Amniotic epithelial cell (primary cell): ENCODE measurements around the gene MPHOSPH6.

Experiments
- DNase-seq: peaks from one replicate; pipeline ENCODE4 v3.0.0-alpha.2; 2010; ENCODE audit warnings: low read depth

Gene MPHOSPH6

DNA sequence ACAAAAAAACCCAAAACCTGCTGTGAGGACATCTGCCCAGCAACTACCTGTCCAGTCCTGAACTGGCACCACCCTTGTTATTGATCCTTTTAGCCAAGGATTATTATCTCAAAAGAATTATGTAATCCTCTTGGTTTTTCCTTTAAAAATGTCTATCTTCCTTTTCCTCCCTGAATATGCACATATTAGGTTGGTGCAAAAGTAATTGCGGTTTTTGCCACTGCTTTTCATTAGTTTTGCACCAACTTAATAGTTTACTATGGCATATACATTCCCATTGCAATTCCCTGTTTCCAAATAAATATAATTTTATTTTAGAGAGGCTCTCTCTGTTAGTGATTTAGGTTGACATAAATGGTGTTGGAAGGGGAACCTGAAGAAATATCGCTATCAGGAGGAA is 51.3 kb downstream of the MPHOSPH6 start:
- DNase-seq, result no peak

DNA sequence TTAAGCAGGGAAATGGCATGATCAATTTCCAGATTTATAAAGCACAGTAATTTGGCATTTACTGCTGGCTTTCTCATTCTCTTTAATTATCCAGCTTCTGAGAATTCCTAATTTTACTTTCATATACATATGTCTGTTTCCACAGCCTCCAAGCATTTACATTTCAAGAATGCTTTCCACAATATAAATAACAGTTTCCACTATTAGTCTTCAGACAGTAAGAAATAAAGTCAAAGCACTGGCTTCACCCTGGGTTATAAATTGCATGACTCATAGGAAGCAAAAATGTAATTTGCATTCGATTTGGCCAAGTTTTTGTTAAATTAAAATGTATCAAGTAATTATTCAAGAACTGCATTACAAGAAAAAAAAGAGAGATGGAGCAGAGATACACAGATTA is 53.5 kb downstream of the MPHOSPH6 start:
- DNase-seq, result no peak

DNA sequence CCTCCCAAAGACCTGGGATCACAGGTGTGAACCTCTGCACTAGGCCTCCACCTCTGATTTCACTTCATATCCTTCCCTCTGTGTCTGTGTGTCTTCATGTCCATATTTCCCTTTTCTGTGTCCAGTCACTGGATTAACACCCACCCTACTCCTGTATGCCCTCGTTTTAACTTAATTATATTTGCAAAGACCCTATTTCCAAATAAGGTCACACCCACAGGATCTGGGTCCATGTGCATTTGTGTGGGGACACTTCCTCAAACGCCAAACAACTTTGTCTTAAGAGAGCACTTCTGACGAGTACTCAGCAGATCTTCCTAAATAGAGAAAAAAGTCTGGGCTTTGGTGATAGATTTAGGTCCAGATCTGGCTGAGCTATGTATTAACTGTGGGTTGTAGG is 56.3 kb downstream of the MPHOSPH6 start:
- DNase-seq, result no peak

DNA sequence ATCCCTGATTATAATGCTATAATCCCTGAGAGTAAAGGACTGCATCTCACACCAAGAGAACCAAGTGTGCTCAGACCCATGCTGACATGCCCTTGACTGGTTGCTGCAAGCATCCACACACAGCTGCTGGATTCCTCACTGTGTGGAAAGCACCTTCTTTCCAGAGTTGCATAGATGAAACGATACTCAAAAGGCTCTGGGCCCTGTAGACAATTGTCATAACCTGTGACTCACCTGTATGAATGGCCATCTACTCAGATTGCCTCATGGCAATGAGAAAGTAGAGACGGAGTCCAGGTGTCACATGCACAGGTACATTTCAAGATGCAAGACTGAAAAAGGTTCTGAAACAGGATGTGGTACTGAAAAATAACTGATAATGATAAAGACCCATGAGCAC is 58.1 kb downstream of the MPHOSPH6 start:
- no peak for DNase-seq

DNA sequence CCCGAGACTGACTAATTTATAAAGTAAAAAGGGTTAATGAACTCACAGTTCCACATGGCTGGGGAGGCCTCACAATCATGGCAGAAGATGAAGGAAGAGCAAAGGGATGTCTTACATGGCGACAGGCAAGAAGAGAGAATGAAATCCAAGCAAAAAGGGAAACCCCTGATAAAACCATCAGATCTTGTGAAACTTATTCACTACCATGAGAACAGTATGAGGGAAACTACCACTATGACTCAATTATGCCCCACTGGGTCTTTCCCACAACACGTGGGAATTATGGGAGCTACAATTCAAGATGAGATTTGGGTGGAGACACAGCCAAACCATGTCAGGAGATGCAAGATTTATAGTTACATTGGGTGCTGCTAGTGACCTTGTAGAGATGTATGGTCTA is 60.8 kb downstream of the MPHOSPH6 start:
- peak; percentile 42 for DNase-seq

DNA sequence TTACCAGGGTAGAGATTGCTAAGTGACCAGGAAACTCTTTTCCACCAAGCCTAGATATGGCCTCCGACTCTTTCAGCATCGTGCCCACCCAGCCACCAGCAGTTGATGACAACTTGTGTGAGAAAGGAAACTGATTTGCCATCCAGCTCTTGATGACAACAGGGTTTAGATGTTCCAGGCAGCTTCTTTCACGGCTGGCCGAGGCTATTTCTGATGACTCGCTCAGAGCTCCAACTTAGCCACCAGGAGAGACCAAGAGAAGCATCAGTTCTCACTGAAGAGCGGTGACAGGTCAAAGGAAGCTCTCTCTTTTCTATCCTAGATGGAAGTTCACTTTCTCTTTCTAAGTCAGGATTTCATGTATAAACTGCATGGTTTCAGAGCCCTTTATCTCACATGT is 61.2 kb downstream of the MPHOSPH6 start:
- no peak for DNase-seq

DNA sequence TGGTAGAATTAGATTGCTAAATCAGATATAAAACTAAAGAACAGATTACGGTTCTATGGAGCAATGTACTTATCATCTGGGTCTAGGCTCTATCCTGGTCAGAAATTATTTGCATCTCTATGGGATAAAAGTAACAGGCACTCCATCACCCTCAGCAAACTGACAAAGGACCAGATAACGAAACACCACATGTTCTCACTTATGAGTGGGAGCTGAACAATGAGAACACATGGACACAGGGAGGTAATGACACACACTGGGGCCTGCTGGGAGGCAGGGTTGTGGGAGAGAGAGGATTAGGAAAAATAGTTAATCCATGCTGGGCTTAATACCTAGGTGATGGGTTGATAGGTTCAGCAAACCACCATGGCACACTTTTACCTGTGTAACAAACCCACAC is 61.9 kb downstream of the MPHOSPH6 start:
- peak; percentile 50 for DNase-seq

DNA sequence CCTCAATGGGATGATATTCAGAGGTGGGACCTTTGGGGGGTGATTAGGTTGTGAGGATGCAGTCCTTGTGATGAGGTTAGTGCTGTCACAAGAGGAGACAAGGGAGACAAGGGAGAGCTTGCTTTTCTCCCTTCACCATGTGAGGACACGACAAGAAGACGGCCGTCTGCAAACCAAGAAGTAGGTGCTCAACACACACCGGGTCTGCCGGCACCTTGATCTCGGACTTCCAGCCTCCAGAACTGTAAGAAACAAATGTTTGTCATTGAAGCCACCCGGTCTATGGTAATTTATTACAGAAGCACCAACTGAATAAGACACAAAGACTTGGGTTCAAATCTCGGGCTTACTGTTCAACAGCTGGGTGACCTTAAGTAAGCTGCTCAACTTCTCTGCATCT is 64.9 kb downstream of the MPHOSPH6 start:
- no peak for DNase-seq
